Caco-2 (cell line): ENCODE data around the gene ACOT2. TPM values are rescaled to one million over a fixed set of nuclear protein-coding genes. Genes with fewer than 3 reads are reported as not detected.
"Not testable (repeated sequence)": the region's sequence is repeated elsewhere in the genome, so short reads cannot be mapped to it uniquely, and the experiment has no call there.

Experiments
- BruUV-seq: library from RNA; stranded (reverse); fragments of 400-500 nt; replicated peaks from 2 replicates; lab custom pipeline; 2021; lab: Mats Ljungman, UMichigan
- CTCF ChIA-PET: fragments of 300-600 bp; sonication (Branson Sonifier 250); formaldehyde crosslinking; loops from one replicate; lab custom pipeline; 2022; ENCODE audit warnings: antibody characterized with exemption; lab: Charles Lee
- POLR2A ChIA-PET: fragments of 300-600 bp; sonication (Branson Sonifier 250); formaldehyde crosslinking; loops from one replicate; lab custom pipeline; 2022; ENCODE audit warnings: antibody characterized with exemption; lab: Charles Lee
- DNase-seq, 2 experiments: peaks; one replicate each; pipeline versions ENCODE4 v3.0.0 to v3.0.0-alpha.2; 2020 to 2022
- H3K27me3 ChIP-seq: replicated peaks from 2 replicates; pipeline ENCODE4 v1.6.0; 2011; ENCODE audit warnings: low read length; ENCODE audit not compliant: control insufficient read depth, insufficient read depth
- H3K36me3 ChIP-seq: 2 replicates; pipeline ENCODE4 v1.5.1; 2011; ENCODE audit warnings: low read length; ENCODE audit not compliant: control insufficient read depth, insufficient read depth
- H3K4me1 ChIP-seq: fragments of 250-450 bp; sonication (Bioruptor Pico); 2 replicates; pipeline ENCODE4 v1.5.1; 2020; ENCODE audit warnings: mild to moderate bottlenecking
- H3K4me3 ChIP-seq: 2 replicates; pipeline ENCODE4 v1.5.1; 2011; ENCODE audit warnings: low read depth, mild to moderate bottlenecking, control low read depth, low read length
- H3K9me3 ChIP-seq: fragments of 250-450 bp; sonication (Bioruptor Pico); 2 replicates; pipeline ENCODE4 v1.5.1; 2020; ENCODE audit warnings: mild to moderate bottlenecking, moderate library complexity
- H3K27ac Mint-ChIP-seq: one replicate; pipeline ENCODE4 v1.8.0; 2022; ENCODE audit warnings: mixed read lengths; ENCODE audit not compliant: unreplicated experiment
- H3K27me3 Mint-ChIP-seq: one replicate; pipeline ENCODE4 v1.8.0; 2022; ENCODE audit warnings: mixed read lengths; ENCODE audit not compliant: insufficient read depth, unreplicated experiment
- H3K36me3 Mint-ChIP-seq: one replicate; pipeline ENCODE4 v1.8.0; 2022; ENCODE audit warnings: mild to moderate bottlenecking, mixed read lengths; ENCODE audit not compliant: insufficient read depth, unreplicated experiment
- H3K4me1 Mint-ChIP-seq: one replicate; pipeline ENCODE4 v1.8.0; 2022; ENCODE audit warnings: low read depth, mixed read lengths; ENCODE audit not compliant: unreplicated experiment
- H3K4me3 Mint-ChIP-seq: one replicate; pipeline ENCODE4 v1.8.0; 2022; ENCODE audit warnings: mild to moderate bottlenecking, moderate library complexity, mixed read lengths; ENCODE audit not compliant: unreplicated experiment
- H3K9me3 Mint-ChIP-seq: one replicate; pipeline ENCODE4 v1.8.0; 2022; ENCODE audit warnings: mixed read lengths; ENCODE audit not compliant: unreplicated experiment
- CTCF ChIP-seq, 2 experiments: fragments of 200-600 bp in 1 of 2; IDR thresholded peaks; 1 replicate in 1 of 2; 2 replicates in 1 of 2; pipeline versions ENCODE4 v1.5.1 to v1.8.0; 2011 to 2022; ENCODE audit warnings: antibody characterized with exemption in 1 of 2, control low read depth in 1 of 2, inconsistent platforms in 1 of 2, low read depth in 1 of 2, low read length in 1 of 2, mild to moderate bottlenecking in 1 of 2, moderate library complexity in 1 of 2; ENCODE audit not compliant: insufficient read depth in 1 of 2, severe bottlenecking in 1 of 2, unreplicated experiment in 1 of 2
- intact Hi-C: fragments of 100-400 bp; cut with micrococcal nuclease; formaldehyde crosslinking; loops from one replicate; pipeline ENCODE4 v1.10.0; 2022; ENCODE audit not compliant: unreplicated experiment
- total RNA-seq: library from RNA; stranded (reverse); gene quantifications from 2 replicates; pipeline ENCODE4 v1.2.3, GENCODE V29; 2022

The ACOT2 gene
- total RNA-seq, 1 experiment from 2014 or later: 41.4 TPM

GRCh38 chr14:73570913-73571312 lies 1.9 kb downstream of the ACOT2 start:
- not testable (repeated sequence) for H3K4me1 Mint-ChIP-seq, H3K9me3 ChIP-seq, BruUV-seq, H3K9me3 Mint-ChIP-seq, H3K4me3 ChIP-seq, H3K4me3 Mint-ChIP-seq, H3K27ac Mint-ChIP-seq, H3K27me3 Mint-ChIP-seq, H3K27me3 ChIP-seq, H3K36me3 ChIP-seq
- intact Hi-C loops: loop anchor here (10.0 kb wide), 1 partner anchor 64 kb away; no protein-coding TSS in a partner anchor
- TF ChIP-seq CTCF (IDR thresholded peaks at IDR 0.05; ENCODE audit: insufficient read depth in 1 of 2, low read depth in 1 of 2, low read length in 1 of 2, severe bottlenecking in 1 of 2, unreplicated experiment in 1 of 2): peak; percentile 59 to 64
- ChIA-PET CTCF (interaction anchor here (0.6 to 1.8 kb wide), 7 partner anchors 22 to 63 kb away, joined by 4 to 11 read pairs (median 7); partner anchors contain the start of gene ACOT1), POLR2A (interaction anchor here (0.7 kb wide), 3 partner anchors 170 to 512 kb away, joined by 4 to 13 read pairs (median 4); partner anchors contain the start of genes COQ6 and FAM161B)
- H3K4me1 ChIP-seq: peaks cover 11% of the 10 kb centered on the region
- peak; percentile 68 to 80 for DNase-seq
- peaks cover 36% of the 10 kb centered on the region for H3K36me3 Mint-ChIP-seq

GRCh38 chr14:73573034-73573433 lies 4.0 kb downstream of the ACOT2 start:
- H3K4me3 Mint-ChIP-seq, H3K4me3 ChIP-seq, H3K4me1 ChIP-seq, H3K36me3 ChIP-seq, H3K9me3 ChIP-seq, H3K9me3 Mint-ChIP-seq, H3K27ac Mint-ChIP-seq, H3K4me1 Mint-ChIP-seq, BruUV-seq, DNase-seq, H3K27me3 ChIP-seq, H3K27me3 Mint-ChIP-seq, POLR2A ChIA-PET: not testable (repeated sequence)
- intact Hi-C loops: loop anchor here (10.0 kb wide), 1 partner anchor 62 kb away; no protein-coding TSS in a partner anchor
- CTCF ChIA-PET: interaction anchor here (0.6 kb wide), 1 partner anchor 37 kb away, joined by 3 read pairs; no protein-coding TSS in a partner anchor
- peaks cover 37% of the 10 kb centered on the region for H3K36me3 Mint-ChIP-seq

GRCh38 chr14:73573740-73574139 lies 4.7 kb downstream of the ACOT2 start:
- H3K27me3 Mint-ChIP-seq, H3K36me3 ChIP-seq, H3K4me1 Mint-ChIP-seq, H3K9me3 Mint-ChIP-seq, BruUV-seq, H3K4me3 Mint-ChIP-seq, H3K4me3 ChIP-seq, H3K4me1 ChIP-seq, H3K9me3 ChIP-seq, DNase-seq, H3K27me3 ChIP-seq, H3K27ac Mint-ChIP-seq, POLR2A ChIA-PET: not testable (repeated sequence)
- intact Hi-C loops: loop anchor here (10.0 kb wide), 1 partner anchor 61 kb away; no protein-coding TSS in a partner anchor
- CTCF ChIA-PET: interaction anchor here (0.6 kb wide), 1 partner anchor 38 kb away, joined by 3 read pairs; no protein-coding TSS in a partner anchor
- peaks cover 40% of the 10 kb centered on the region for H3K36me3 Mint-ChIP-seq

- POLR2A ChIA-PET, CTCF ChIA-PET: not testable (repeated sequence)
These were observed 5.2 kb downstream of the ACOT2 start for GRCh38 chr14:73574251-73574650.

More at GRCh38 chr14:73574251-73574650, 5.2 kb downstream of the ACOT2 start:
- not testable (repeated sequence) for BruUV-seq, H3K4me3 Mint-ChIP-seq, H3K36me3 ChIP-seq, H3K4me3 ChIP-seq, H3K9me3 Mint-ChIP-seq, H3K27me3 Mint-ChIP-seq, H3K9me3 ChIP-seq, H3K27me3 ChIP-seq, H3K27ac Mint-ChIP-seq, H3K4me1 ChIP-seq, DNase-seq, H3K4me1 Mint-ChIP-seq
- H3K36me3 Mint-ChIP-seq: peaks cover 42% of the 10 kb centered on the region
- intact Hi-C loops: loop anchor here (10.0 kb wide), 1 partner anchor 61 kb away; no protein-coding TSS in a partner anchor
